GM19438 (cell line): ENCODE results near the gene CCDC187.
"Not testable (repeated sequence)": the region's sequence is repeated elsewhere in the genome, so short reads cannot be mapped to it uniquely, and the experiment has no call there.

Experiments used
- ATAC-seq: cut with Tn5 transposase; IDR thresholded peaks from one replicate; pipeline ENCODE4 v1.9.1; 2021; ENCODE audit warnings: low read depth; ENCODE audit not compliant: unreplicated experiment

CCDC187 gene

GRCh38 chr9:136244969-136245218 is 59.0 kb downstream of the CCDC187 start:
- no peak for ATAC-seq

- no peak for ATAC-seq
These were observed 59.5 kb downstream of the CCDC187 start for GRCh38 chr9:136244122-136244968.

DNA sequence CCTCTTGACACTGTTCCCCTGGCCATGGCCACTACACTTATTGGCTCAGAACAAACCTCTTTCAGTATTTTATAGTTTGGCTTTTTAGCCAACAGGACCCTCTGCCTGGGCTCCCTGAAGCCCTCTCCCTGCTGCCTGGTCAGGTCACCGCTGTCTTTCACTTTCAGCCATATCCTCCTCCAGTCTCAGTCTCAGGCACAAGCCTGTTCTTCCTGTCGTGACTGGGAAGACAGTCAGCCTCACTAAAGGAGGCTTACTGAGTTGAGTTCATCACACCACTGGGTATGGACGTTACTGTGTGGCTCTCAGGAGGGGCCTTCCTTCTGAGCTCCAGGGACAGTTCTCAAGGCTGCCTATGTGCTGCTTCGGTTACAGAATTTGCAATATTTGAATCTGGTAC is 60.3 kb downstream of the CCDC187 start:
- no peak for ATAC-seq

- ATAC-seq = no peak
These were observed 60.9 kb downstream of the CCDC187 start for GRCh38 chr9:136242918-136243525.

GRCh38 chr9:136242248-136242647 is 61.6 kb downstream of the CCDC187 start:
- no peak for ATAC-seq

- no peak for ATAC-seq
These were observed 62.4 kb downstream of the CCDC187 start for GRCh38 chr9:136241542-136241941.

- no peak for ATAC-seq
These were observed 63.0 kb downstream of the CCDC187 start for GRCh38 chr9:136240941-136241340.

- no peak for ATAC-seq
These were observed 63.9 kb downstream of the CCDC187 start for GRCh38 chr9:136239983-136240330.

GRCh38 chr9:136239135-136239982 is 64.5 kb downstream of the CCDC187 start:
- no peak for ATAC-seq

DNA sequence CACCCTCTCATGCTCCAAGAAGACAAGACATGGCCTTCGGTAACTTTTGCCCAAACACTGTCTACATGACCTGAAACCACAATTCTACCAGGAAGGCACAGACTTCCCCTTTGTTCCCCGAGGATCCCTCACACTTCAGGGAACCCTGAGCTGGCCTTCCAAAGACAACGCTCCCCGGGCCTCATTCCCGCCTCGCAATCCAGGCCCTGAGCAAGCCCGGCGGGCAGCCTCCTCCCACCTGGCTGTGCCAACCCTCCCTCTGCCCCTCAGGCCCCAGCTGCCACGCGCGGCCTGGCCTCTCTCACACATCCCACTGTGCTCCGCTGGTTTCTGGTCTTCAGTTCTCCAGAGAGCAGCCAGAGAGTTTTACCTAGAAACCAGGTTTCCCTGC is 65.6 kb downstream of the CCDC187 start:
- no peak for ATAC-seq

DNA sequence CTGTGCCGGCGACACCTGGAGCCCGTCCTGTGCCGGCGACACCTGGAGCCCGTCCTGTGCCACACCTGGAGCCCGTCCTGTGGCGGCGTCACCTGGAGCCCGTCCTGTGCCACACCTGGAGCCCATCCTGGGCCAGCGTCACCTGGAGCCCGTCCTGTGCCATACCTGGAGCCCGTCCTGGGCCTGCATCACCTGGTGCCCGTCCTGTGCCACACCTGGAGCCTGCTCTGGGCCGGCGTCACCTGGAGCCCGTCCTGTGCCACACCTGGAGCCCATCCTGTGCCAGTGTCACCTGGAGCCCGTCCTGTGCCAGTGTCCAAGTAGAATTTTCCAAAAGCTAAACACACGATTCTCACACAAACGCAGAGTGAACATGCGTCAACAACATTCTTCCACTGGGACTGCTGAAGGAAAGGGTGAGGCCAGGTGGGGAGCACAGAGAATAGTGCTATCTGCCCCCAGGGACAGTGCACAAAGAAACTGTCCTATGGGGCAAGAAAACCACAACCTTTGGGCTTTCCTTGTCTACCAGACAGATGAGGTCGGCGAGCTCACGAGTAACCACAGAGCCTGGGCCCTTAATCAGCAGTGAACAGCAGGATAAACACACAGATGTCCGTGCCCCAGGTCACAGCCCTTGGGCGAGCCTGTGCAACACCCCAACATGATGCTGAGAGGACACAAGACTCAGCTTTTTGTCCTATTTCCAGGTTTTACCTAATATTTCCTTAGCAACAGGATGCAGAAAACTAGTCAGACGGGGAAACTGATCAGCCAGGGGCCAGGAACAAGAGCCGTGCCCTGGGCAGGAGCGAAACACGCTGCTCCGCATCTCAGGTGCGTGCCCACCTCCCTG is 66.2 kb downstream of the CCDC187 start:
- ATAC-seq = no peak

DNA sequence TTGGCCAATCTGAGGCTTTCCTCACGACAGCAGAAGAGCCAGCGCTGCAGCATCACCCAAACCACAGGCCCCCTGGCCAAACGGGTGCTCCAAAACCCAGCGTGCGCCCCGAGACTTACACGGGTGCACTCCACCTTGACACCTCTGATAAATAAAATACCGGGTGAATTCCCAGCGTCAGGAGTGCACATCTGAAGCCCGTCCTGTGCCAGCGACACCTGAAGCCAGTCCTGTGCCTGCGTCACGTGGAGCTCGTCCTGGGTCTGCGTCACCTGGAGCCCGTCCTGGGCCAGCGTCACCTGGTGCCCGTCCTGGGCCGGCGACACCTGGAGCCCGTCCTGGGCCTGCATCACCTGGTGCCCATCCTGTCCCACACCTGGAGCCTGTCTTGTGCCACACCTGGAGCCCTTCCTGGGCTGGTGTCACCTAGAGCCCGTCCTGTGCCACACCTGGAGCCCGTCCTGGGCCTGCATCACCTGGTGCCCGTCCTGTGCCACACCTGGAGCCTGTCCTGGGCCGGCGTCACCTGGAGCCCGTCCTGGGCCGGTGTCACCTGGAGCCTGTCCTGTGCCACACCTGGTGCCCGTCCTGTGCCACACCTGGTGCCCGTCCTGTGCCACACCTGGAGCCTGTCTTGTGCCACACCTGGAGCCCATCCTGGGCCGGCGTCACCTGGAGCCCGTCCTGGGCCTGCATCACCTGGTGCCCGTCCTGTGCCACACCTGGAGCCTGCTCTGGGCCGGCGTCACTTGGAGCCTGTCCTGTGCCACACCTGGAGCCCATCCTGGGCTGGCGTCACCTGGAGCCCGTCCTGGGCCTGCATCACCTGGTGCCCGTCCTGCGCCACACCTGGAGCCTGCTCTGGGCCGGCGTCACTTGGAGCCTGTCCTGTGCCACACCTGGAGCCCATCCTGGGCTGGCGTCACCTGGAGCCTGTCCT is 67.2 kb downstream of the CCDC187 start:
- not testable (repeated sequence) for ATAC-seq

- ATAC-seq = no peak
These were observed 68.0 kb downstream of the CCDC187 start for GRCh38 chr9:136235709-136236455.

- ATAC-seq = no peak
These were observed 68.7 kb downstream of the CCDC187 start for GRCh38 chr9:136235171-136235570.

DNA sequence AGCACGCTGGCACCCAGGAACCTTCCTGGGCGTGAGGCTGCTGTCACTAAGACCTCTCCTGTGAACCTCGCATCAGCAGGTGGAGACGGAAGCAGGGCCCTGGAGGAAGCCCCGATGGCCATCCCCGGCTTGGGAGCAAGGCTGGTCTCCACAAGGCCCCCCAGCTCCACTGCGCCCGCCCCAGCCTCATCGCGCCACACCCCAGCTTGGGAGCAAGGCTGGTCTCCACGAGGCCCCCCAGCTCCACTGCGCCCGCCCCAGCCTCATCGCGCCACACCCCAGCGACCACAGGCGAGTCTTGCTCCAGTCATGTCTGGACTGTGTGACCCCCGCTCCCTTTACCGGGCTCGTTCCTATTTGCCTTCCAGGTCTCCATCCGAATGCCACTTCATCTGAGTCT is 69.3 kb downstream of the CCDC187 start:
- no peak for ATAC-seq

GRCh38 chr9:136233868-136234267 is 70.0 kb downstream of the CCDC187 start:
- no peak for ATAC-seq

DNA sequence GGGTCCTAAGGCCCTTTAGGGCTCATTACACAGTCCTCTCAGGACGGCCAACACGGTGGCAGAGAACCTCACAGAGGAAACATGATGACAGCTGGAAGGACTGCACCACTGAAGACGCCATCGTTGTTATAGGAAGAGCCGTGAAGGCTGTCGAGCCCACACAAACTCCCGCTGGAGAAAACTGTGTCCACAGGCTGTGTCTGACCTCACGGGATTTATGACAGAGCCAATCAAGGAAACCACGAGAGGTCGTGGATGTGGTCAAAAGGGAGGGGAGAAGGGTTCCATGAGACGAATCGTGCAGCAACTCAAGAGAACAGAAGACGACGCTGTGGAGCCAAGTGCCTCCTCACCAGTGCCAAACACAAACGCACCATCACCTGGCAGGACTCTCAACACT is 70.5 kb downstream of the CCDC187 start:
- no peak for ATAC-seq

- no peak for ATAC-seq
These were observed 70.9 kb downstream of the CCDC187 start for GRCh38 chr9:136232969-136233368.
